GM23248 (cell line): ENCODE measurements around the gene UBE3A.

Source experiments
- EZH2 ChIP-seq: fragments of 200-600 bp; sonication (generic); IDR thresholded peaks from 2 replicates; pipeline ENCODE4 v1.6.1; 2018; ENCODE audit warnings: antibody characterized with exemption, mild to moderate bottlenecking; ENCODE audit not compliant: insufficient read depth, poor library complexity, severe bottlenecking
- EZH2phosphoT487 ChIP-seq: fragments of 200-600 bp; sonication (generic); IDR thresholded peaks from 2 replicates; pipeline ENCODE4 v1.6.1; 2018; ENCODE audit warnings: antibody characterized with exemption, moderate library complexity, mild to moderate bottlenecking, low read depth; ENCODE audit not compliant: insufficient read depth

GRCh38 chr15:25346371-25346770 is 92.5 kb downstream of the UBE3A start:
- TF ChIP-seq EZH2 (no peak), EZH2phosphoT487 (no peak)
